Breast epithelium (tissue), 3 donors: Measurements from ENCODE around the gene PPP1R27.

Experiments
- CTCF ChIP-seq, 3 donors: fragments of 450-650 bp; IDR thresholded peaks; one replicate each; pipeline ENCODE4 v1.5.1; 2016 to 2017; ENCODE audit warnings: antibody characterized with exemption in 3 of 3, mild to moderate bottlenecking in 3 of 3, moderate library complexity in 3 of 3
- POLR2A ChIP-seq: fragments of 450-650 bp; IDR thresholded peaks from one replicate; pipeline ENCODE4 v1.6.1; 2016; ENCODE audit warnings: antibody characterized with exemption, mild to moderate bottlenecking, moderate library complexity

- TF ChIP-seq CTCF (IDR thresholded peaks at IDR 0.05) (no peak), POLR2A (no peak)
Observed at GRCh38 chr17:81852237-81852636, 17.4 kb upstream of the PPP1R27 start.
